ENCODE measurements around the gene ZRANB3. TPM values are rescaled to one million over a fixed set of nuclear protein-coding genes. Genes with fewer than 3 reads are reported as not detected.

The ZRANB3 gene
- total RNA-seq, 1 experiment from 2014 or later: 14.5 TPM

DNA sequence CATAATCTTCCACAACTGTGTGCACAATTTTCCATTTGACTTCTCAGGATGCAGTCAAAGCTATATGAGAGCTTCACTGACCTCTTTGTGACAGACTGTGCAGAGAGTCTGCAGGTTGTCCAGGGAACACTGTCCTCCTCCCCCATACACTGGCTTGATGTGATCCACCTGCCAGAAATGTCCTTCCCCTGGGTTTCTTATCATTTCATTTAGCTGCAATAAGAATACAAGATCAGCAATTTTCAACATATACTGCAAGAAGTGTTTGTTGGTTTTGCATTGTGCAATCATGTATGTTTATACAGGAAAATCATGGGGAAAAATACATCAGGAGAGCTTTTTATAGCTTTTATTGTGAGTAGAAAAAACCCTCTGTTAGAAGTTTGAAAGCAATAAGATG, 328.3 kb downstream of the ZRANB3 start:
- TF ChIP-seq, protein P1, sequence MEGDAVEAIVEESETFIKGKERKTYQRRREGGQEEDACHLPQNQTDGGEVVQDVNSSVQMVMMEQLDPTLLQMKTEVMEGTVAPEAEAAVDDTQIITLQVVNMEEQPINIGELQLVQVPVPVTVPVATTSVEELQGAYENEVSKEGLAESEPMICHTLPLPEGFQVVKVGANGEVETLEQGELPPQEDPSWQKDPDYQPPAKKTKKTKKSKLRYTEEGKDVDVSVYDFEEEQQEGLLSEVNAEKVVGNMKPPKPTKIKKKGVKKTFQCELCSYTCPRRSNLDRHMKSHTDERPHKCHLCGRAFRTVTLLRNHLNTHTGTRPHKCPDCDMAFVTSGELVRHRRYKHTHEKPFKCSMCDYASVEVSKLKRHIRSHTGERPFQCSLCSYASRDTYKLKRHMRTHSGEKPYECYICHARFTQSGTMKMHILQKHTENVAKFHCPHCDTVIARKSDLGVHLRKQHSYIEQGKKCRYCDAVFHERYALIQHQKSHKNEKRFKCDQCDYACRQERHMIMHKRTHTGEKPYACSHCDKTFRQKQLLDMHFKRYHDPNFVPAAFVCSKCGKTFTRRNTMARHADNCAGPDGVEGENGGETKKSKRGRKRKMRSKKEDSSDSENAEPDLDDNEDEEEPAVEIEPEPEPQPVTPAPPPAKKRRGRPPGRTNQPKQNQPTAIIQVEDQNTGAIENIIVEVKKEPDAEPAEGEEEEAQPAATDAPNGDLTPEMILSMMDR (IDR thresholded peaks at IDR 0.05; ENCODE audit: unreplicated experiment): no peak
- Mint-ChIP-seq H3K27me3 (ENCODE audit: unreplicated experiment) (no peaks in the 10 kb centered on the region), H3K4me3 (ENCODE audit: low read depth, unreplicated experiment) (no peak overlapping the region), H3K27ac (ENCODE audit: unreplicated experiment) (no peak overlapping the region), H3K4me1 (ENCODE audit: low read depth, unreplicated experiment) (no peaks in the 10 kb centered on the region), H3K36me3 (ENCODE audit: insufficient read depth, unreplicated experiment) (no peaks in the 10 kb centered on the region), H3K9me3 (ENCODE audit: low read depth, unreplicated experiment) (no peaks in the 10 kb centered on the region)
- intact Hi-C loops (cut with micrococcal nuclease; ENCODE audit: unreplicated experiment): no loop called here
- CTCF ChIA-PET: interaction anchor here (0.6 kb wide), 1 partner anchor 55 kb away, joined by 10 read pairs; no protein-coding TSS in a partner anchor
- no TSS peak for BruUV-seq (replicated peaks)
- DNase-seq: no peak

GRCh38 chr2:135198481-135198880, 332.5 kb downstream of the ZRANB3 start:
- H3K9me3 Mint-ChIP-seq (ENCODE audit: low read depth, unreplicated experiment): no peaks in the 10 kb centered on the region
- no peaks in the 10 kb centered on the region for H3K36me3 Mint-ChIP-seq (ENCODE audit: insufficient read depth, unreplicated experiment)
- TF ChIP-seq, protein P1 (IDR thresholded peaks at IDR 0.05; ENCODE audit: unreplicated experiment): no peak
- no TSS peak for BruUV-seq (replicated peaks)
- no peak overlapping the region for H3K27ac Mint-ChIP-seq (ENCODE audit: unreplicated experiment)
- no peaks in the 10 kb centered on the region for H3K4me1 Mint-ChIP-seq (ENCODE audit: low read depth, unreplicated experiment)
- no peaks in the 10 kb centered on the region for H3K27me3 Mint-ChIP-seq (ENCODE audit: unreplicated experiment)
- H3K4me3 Mint-ChIP-seq (ENCODE audit: low read depth, unreplicated experiment): no peak overlapping the region
- no peak for DNase-seq
- CTCF ChIA-PET: no interaction called here
- intact Hi-C loops (cut with micrococcal nuclease; ENCODE audit: unreplicated experiment): no loop called here

DNA sequence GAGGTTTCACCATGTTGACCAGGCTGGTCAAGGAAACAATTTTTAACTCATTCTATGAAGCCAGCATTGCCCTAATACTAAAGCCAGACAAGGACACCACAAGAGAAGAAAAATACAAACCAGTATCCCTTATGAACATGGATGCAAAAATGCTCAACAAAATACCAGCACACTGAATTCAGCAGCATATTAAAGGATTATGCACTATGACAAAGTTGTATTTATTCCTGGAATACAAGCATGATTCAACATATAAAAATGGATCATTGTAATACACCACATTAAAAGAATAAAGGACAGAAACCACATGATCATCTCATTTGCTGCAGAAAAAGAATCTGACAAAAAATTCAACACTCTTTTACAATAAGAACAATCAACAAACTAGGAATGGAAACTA, 340.2 kb downstream of the ZRANB3 start:
- no TSS peak for BruUV-seq (replicated peaks)
- no peak overlapping the region for H3K4me3 Mint-ChIP-seq (ENCODE audit: low read depth, unreplicated experiment)
- TF ChIP-seq, protein P1 (IDR thresholded peaks at IDR 0.05; ENCODE audit: unreplicated experiment): no peak
- DNase-seq: no peak
- intact Hi-C loops (cut with micrococcal nuclease; ENCODE audit: unreplicated experiment): no loop called here
- H3K36me3 Mint-ChIP-seq (ENCODE audit: insufficient read depth, unreplicated experiment): no peaks in the 10 kb centered on the region
- H3K27ac Mint-ChIP-seq (ENCODE audit: unreplicated experiment): no peak overlapping the region
- no peaks in the 10 kb centered on the region for H3K4me1 Mint-ChIP-seq (ENCODE audit: low read depth, unreplicated experiment)
- H3K9me3 Mint-ChIP-seq (ENCODE audit: low read depth, unreplicated experiment): peaks cover 3% of the 10 kb centered on the region
- CTCF ChIA-PET: no interaction called here
- no peaks in the 10 kb centered on the region for H3K27me3 Mint-ChIP-seq (ENCODE audit: unreplicated experiment)

DNA sequence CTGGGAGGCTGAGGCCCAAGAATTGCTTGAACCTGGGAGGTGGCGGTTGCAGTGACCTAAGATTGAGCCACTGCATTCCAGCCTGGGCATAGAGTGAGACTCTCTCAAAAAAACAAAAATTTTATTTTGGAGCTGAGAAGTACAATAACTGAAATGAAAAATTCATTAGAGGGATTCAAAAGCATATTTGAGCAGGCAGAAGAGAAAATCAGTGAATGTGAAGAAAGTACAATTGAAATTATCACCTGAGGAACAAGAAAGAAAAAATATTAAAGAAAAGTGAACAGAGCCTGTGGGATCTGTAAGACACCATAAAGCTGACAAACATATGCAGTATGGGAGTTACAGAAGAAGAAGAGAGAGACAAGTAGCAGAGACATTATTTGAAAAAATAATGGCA, 341.9 kb downstream of the ZRANB3 start:
- intact Hi-C loops (cut with micrococcal nuclease; ENCODE audit: unreplicated experiment): no loop called here
- CTCF ChIA-PET: no interaction called here
- H3K4me1 Mint-ChIP-seq (ENCODE audit: low read depth, unreplicated experiment): no peaks in the 10 kb centered on the region

More for the DNA sequence above, 341.9 kb downstream of the ZRANB3 start:
- H3K27ac Mint-ChIP-seq (ENCODE audit: unreplicated experiment): no peak overlapping the region
- no peaks in the 10 kb centered on the region for H3K36me3 Mint-ChIP-seq (ENCODE audit: insufficient read depth, unreplicated experiment)
- H3K27me3 Mint-ChIP-seq (ENCODE audit: unreplicated experiment): no peaks in the 10 kb centered on the region
- H3K9me3 Mint-ChIP-seq (ENCODE audit: low read depth, unreplicated experiment): peaks cover 3% of the 10 kb centered on the region
- BruUV-seq (replicated peaks): no TSS peak
- no peak for DNase-seq
- no peak overlapping the region for H3K4me3 Mint-ChIP-seq (ENCODE audit: low read depth, unreplicated experiment)
- TF ChIP-seq, protein P1 (IDR thresholded peaks at IDR 0.05; ENCODE audit: unreplicated experiment): no peak

Data from Calu3 (cell line).